ENCODE measurements around the gene DNAJC27.

The DNAJC27 gene

GRCh38 chr2:24915175-24915574, 56.6 kb downstream of the DNAJC27 start:
- Mint-ChIP-seq H3K36me3 (ENCODE audit: low read depth) (peaks cover 87% of the 10 kb centered on the region), H3K9me3 (no peaks in the 10 kb centered on the region), H3K27me3 (no peaks in the 10 kb centered on the region), H3K4me3 (no peak overlapping the region), H3K27ac (no peak overlapping the region), H3K4me1 (ENCODE audit: low read depth) (peaks cover 32% of the 10 kb centered on the region)
- DNase-seq = no peak

- DNase-seq = no peak
- Mint-ChIP-seq H3K27me3 (no peaks in the 10 kb centered on the region), H3K9me3 (no peaks in the 10 kb centered on the region), H3K4me1 (ENCODE audit: low read depth) (peaks cover 32% of the 10 kb centered on the region), H3K4me3 (no peak overlapping the region), H3K36me3 (ENCODE audit: low read depth) (peaks cover 92% of the 10 kb centered on the region), H3K27ac (no peak overlapping the region)
Observed at GRCh38 chr2:24914713-24915112, 57.0 kb downstream of the DNAJC27 start.

- Mint-ChIP-seq H3K27ac (no peak overlapping the region), H3K27me3 (no peaks in the 10 kb centered on the region), H3K36me3 (ENCODE audit: low read depth) (peaks cover 93% of the 10 kb centered on the region)
Observed at GRCh38 chr2:24913911-24914310, 57.8 kb downstream of the DNAJC27 start.

GRCh38 chr2:24912986-24913385, 58.8 kb downstream of the DNAJC27 start:
- Mint-ChIP-seq H3K27ac (no peak overlapping the region), H3K4me3 (no peak overlapping the region), H3K4me1 (ENCODE audit: low read depth) (peaks cover 25% of the 10 kb centered on the region), H3K27me3 (no peaks in the 10 kb centered on the region), H3K36me3 (ENCODE audit: low read depth) (peaks cover 93% of the 10 kb centered on the region), H3K9me3 (no peaks in the 10 kb centered on the region)
- no peak for DNase-seq

More at GRCh38 chr2:24913911-24914310, 57.8 kb downstream of the DNAJC27 start:
- H3K4me3 Mint-ChIP-seq = no peak overlapping the region
- no peaks in the 10 kb centered on the region for H3K9me3 Mint-ChIP-seq
- no peak for DNase-seq
- H3K4me1 Mint-ChIP-seq (ENCODE audit: low read depth) = peaks cover 30% of the 10 kb centered on the region

GRCh38 chr2:24912523-24912922, 59.2 kb downstream of the DNAJC27 start:
- Mint-ChIP-seq H3K36me3 (ENCODE audit: low read depth) (peaks cover 88% of the 10 kb centered on the region), H3K9me3 (no peaks in the 10 kb centered on the region), H3K4me3 (no peak overlapping the region), H3K27ac (no peak overlapping the region), H3K27me3 (no peaks in the 10 kb centered on the region), H3K4me1 (ENCODE audit: low read depth) (peaks cover 21% of the 10 kb centered on the region)
- DNase-seq = no peak

- Mint-ChIP-seq H3K36me3 (ENCODE audit: low read depth) (peaks cover 83% of the 10 kb centered on the region), H3K27ac (no peak overlapping the region), H3K9me3 (no peaks in the 10 kb centered on the region), H3K4me3 (no peak overlapping the region), H3K27me3 (no peaks in the 10 kb centered on the region), H3K4me1 (ENCODE audit: low read depth) (peaks cover 15% of the 10 kb centered on the region)
- no peak for DNase-seq
Observed at GRCh38 chr2:24910245-24910644, 61.5 kb downstream of the DNAJC27 start.

- peaks cover 82% of the 10 kb centered on the region for H3K36me3 Mint-ChIP-seq (ENCODE audit: low read depth)
- no peak overlapping the region for H3K27ac Mint-ChIP-seq
- DNase-seq = no peak
- no peak overlapping the region for H3K4me3 Mint-ChIP-seq
- H3K27me3 Mint-ChIP-seq = no peaks in the 10 kb centered on the region
- no peaks in the 10 kb centered on the region for H3K9me3 Mint-ChIP-seq
- peaks cover 11% of the 10 kb centered on the region for H3K4me1 Mint-ChIP-seq (ENCODE audit: low read depth)
Observed at GRCh38 chr2:24909555-24910177, 62.1 kb downstream of the DNAJC27 start.

- H3K4me1 Mint-ChIP-seq (ENCODE audit: low read depth) = peaks cover 11% of the 10 kb centered on the region
- H3K9me3 Mint-ChIP-seq = no peaks in the 10 kb centered on the region
- H3K36me3 Mint-ChIP-seq (ENCODE audit: low read depth) = peaks cover 77% of the 10 kb centered on the region
- H3K27ac Mint-ChIP-seq = no peak overlapping the region
- H3K4me3 Mint-ChIP-seq = no peak overlapping the region
- H3K27me3 Mint-ChIP-seq = no peaks in the 10 kb centered on the region
- no peak for DNase-seq
Observed at GRCh38 chr2:24908461-24908901, 63.3 kb downstream of the DNAJC27 start.

- DNase-seq = no peak
- Mint-ChIP-seq H3K4me1 (ENCODE audit: low read depth) (peaks cover 11% of the 10 kb centered on the region), H3K27me3 (no peaks in the 10 kb centered on the region), H3K36me3 (ENCODE audit: low read depth) (peaks cover 79% of the 10 kb centered on the region), H3K9me3 (no peaks in the 10 kb centered on the region), H3K27ac (no peak overlapping the region), H3K4me3 (no peak overlapping the region)
Observed at GRCh38 chr2:24907116-24907515, 64.6 kb downstream of the DNAJC27 start.

- Mint-ChIP-seq H3K27ac (no peak overlapping the region), H3K4me1 (ENCODE audit: low read depth) (peaks cover 11% of the 10 kb centered on the region), H3K4me3 (no peak overlapping the region), H3K27me3 (no peaks in the 10 kb centered on the region), H3K36me3 (ENCODE audit: low read depth) (peaks cover 76% of the 10 kb centered on the region), H3K9me3 (no peaks in the 10 kb centered on the region)
- DNase-seq = no peak
Observed at GRCh38 chr2:24906466-24906865, 65.3 kb downstream of the DNAJC27 start.

GRCh38 chr2:24903161-24904103, 68.3 kb downstream of the DNAJC27 start:
- peaks cover 6% of the 10 kb centered on the region for H3K4me1 Mint-ChIP-seq (ENCODE audit: low read depth)
- H3K9me3 Mint-ChIP-seq = no peaks in the 10 kb centered on the region
- no peaks in the 10 kb centered on the region for H3K27me3 Mint-ChIP-seq
- H3K36me3 Mint-ChIP-seq (ENCODE audit: low read depth) = peaks cover 75% of the 10 kb centered on the region
- no peak for DNase-seq
- no peak overlapping the region for H3K27ac Mint-ChIP-seq
- H3K4me3 Mint-ChIP-seq = no peak overlapping the region

GRCh38 chr2:24899361-24899910, 72.3 kb downstream of the DNAJC27 start:
- peaks cover 27% of the 10 kb centered on the region for H3K9me3 Mint-ChIP-seq
- H3K4me3 Mint-ChIP-seq = no peak overlapping the region
- no peak for DNase-seq
- no peaks in the 10 kb centered on the region for H3K27me3 Mint-ChIP-seq
- peaks cover 89% of the 10 kb centered on the region for H3K36me3 Mint-ChIP-seq (ENCODE audit: low read depth)
- no peaks in the 10 kb centered on the region for H3K4me1 Mint-ChIP-seq (ENCODE audit: low read depth)
- no peak overlapping the region for H3K27ac Mint-ChIP-seq

GRCh38 chr2:24898122-24899109, 73.3 kb downstream of the DNAJC27 start:
- no peak overlapping the region for H3K4me3 Mint-ChIP-seq
- H3K9me3 Mint-ChIP-seq = peaks cover 31% of the 10 kb centered on the region
- peaks cover 87% of the 10 kb centered on the region for H3K36me3 Mint-ChIP-seq (ENCODE audit: low read depth)
- H3K27ac Mint-ChIP-seq = no peak overlapping the region
- H3K4me1 Mint-ChIP-seq (ENCODE audit: low read depth) = no peaks in the 10 kb centered on the region
- DNase-seq = no peak
- no peaks in the 10 kb centered on the region for H3K27me3 Mint-ChIP-seq

GRCh38 chr2:24894750-24895149, 77.0 kb downstream of the DNAJC27 start:
- Mint-ChIP-seq H3K36me3 (ENCODE audit: low read depth) (peaks cover 69% of the 10 kb centered on the region), H3K9me3 (peaks cover 33% of the 10 kb centered on the region), H3K4me3 (no peak overlapping the region), H3K27me3 (no peaks in the 10 kb centered on the region), H3K27ac (no peak overlapping the region), H3K4me1 (ENCODE audit: low read depth) (no peaks in the 10 kb centered on the region)
- no peak for DNase-seq

Data from activated T-cell treated with anti-CD3 and anti-CD28 coated beads, Interleukin-2, amount 50 U/mL, for 24 hours (primary cell).